ENCODE results near the gene RGS19. TPM values are rescaled to one million over a fixed set of nuclear protein-coding genes. Genes with fewer than 3 reads are reported as not detected.

RGS19 gene
- total and polyA plus RNA-seq, 3 donors from 2014 or later: 4.4 to 10.4 (median 7.3) TPM

DNA sequence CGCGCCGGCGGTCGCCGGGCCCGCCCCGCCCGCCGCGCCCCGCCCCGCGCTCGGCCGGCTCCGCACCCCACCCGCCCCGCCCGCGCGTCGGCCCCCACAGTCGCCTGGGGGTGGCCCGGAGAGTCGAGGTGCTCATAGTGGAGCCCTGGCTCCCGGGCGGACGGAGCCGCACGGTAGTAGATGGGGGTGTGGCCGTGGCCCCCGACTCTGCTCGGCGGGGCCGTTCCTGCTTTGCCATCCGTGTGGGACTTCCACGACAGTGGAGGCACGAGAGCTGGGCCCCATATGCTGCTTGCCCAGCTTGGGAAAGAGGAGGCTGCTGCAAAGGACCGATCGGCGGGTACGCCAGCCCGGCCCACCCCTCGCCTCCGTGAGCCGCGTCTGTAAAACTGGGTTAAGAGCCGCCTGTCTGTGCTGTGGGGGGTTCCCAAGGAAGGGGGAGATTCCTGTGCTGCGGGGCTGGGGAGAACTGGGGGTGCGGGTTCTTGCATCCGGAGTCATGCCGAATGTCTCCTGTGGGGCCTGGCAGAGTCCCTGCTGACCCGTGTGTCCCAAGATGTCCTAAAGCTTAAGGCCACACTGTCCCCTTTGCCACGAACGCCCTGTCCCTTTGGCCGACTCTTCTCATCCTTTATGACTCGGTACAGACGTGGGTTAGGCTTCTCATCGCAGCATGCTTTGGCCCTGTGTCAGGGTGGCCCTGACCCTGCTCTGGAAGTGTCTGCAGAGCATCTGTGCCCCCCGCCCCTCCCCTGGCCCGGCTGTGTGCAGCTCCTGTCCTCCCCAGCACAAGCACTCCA, 895 bp upstream of the RGS19 start, which contains the start of gene OPRL1:
Gene OPRL1, plus strand, starts transcription at position 70 of the 800 bp plus-strand sequence. CDS start 12,639 bp downstream, outside the sequence.
- H3K27me3 ChIP-seq: no peaks in the 10 kb centered on the region
- TF ChIP-seq CTCF (IDR thresholded peaks at IDR 0.05) (no peak), POLR2A (IDR thresholded peaks at IDR 0.05) (no peak)
- no peaks in the 10 kb centered on the region for H3K36me3 ChIP-seq (ENCODE audit: low read depth, missing control alignments)
- H3K27ac ChIP-seq: peak within 1 kb of the TSS; percentile 21 to 45
- intact Hi-C loops (cut with DNase I; ENCODE audit: low total_unique reads): no loop called here
- WGBS, 2 donors: 4 to 12% methylated on average over 8 to 34 of the region's 62 CpGs
- DNase-seq: no peak
- peaks cover 27% of the 10 kb centered on the region for H3K4me1 ChIP-seq
- H3K4me3 ChIP-seq: peak within 1 kb of the TSS; percentile 56 to 73
- no peaks in the 10 kb centered on the region for H3K9me3 ChIP-seq

DNA sequence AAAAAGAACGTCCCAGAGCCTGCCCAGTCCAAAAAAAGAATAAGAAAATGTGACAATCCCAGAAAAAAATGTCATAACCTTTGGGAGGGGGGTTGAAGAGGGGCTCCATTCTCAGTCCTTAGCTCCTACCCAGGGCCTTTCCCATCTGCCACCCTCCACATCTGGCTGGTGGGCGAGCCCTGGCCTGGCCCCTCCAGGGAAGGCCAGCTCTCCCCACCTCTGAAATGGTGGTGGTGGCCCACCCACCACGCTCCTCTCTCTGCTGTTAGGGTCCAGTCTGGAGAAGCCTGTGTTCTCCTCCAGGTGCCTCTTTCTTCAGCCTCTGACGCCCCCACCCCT, 415 bp downstream of the RGS19 start:
- 0 to 19% methylated on average over 1 to 4 of the region's 4 CpGs for WGBS, 2 donors
- Histone ChIP-seq H3K36me3 (ENCODE audit: low read depth, missing control alignments) (no peaks in the 10 kb centered on the region), H3K4me3 (peak overlapping the region; percentile 56 to 73), H3K4me1 (peaks cover 21% of the 10 kb centered on the region), H3K9me3 (no peaks in the 10 kb centered on the region), H3K27me3 (no peaks in the 10 kb centered on the region), H3K27ac (peak overlapping the region; percentile 21 to 45)
- no peak for DNase-seq
- TF ChIP-seq POLR2A (IDR thresholded peaks at IDR 0.05) (no peak), CTCF (IDR thresholded peaks at IDR 0.05) (no peak)
- intact Hi-C loops (cut with DNase I; ENCODE audit: low total_unique reads): no loop called here

DNA sequence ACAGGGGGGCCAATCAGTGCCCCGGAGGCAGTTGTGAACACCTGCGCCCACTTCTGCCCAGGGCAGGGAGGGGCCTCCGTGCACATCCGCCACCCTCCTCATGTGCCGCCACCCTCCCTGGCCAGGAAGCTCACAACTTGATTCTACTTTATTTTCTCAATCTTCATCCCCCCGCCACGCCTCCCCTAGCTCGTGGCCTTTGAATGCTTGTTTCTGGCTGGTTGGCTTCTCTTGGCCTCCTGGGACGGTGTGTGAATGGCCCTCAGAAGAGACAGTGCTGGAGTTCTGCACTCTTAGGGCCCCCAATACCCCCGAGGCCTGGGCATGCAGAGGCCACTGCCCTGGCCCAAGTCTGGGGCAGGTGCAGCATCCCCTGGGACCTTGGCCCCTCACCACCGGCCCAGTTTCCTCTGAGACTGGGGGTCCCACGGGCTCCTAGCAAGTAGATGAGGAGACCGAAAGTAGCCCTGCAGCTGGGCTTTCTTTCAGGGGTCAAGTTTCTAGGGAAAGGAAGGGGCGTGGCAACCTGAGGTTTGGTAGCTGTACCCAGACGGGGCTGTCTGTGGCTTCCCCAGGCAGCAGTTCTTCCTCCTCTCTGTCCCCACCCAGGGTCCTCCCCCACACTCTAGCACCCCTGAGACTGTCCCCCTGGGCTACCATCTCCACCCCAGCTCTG, 1.3 kb downstream of the RGS19 start:
- Histone ChIP-seq H3K4me1 (peaks cover 17% of the 10 kb centered on the region), H3K36me3 (ENCODE audit: low read depth, missing control alignments) (no peaks in the 10 kb centered on the region), H3K9me3 (no peaks in the 10 kb centered on the region), H3K27me3 (no peaks in the 10 kb centered on the region), H3K27ac (no peak overlapping the region), H3K4me3 (no peak overlapping the region)
- intact Hi-C loops (cut with DNase I; ENCODE audit: low total_unique reads): no loop called here
- TF ChIP-seq CTCF (IDR thresholded peaks at IDR 0.05): no peak
- TF ChIP-seq POLR2A (IDR thresholded peaks at IDR 0.05): no peak
- WGBS, 2 donors: 68 to 84% methylated on average over 13 to 15 of the region's 15 CpGs
- no peak for DNase-seq

GRCh38 chr20:64077541-64077875, 1.8 kb downstream of the RGS19 start:
- TF ChIP-seq CTCF (IDR thresholded peaks at IDR 0.05) (no peak), POLR2A (IDR thresholded peaks at IDR 0.05) (no peak)
- no peak for DNase-seq
- Histone ChIP-seq H3K4me3 (no peak overlapping the region), H3K27ac (no peak overlapping the region), H3K27me3 (no peaks in the 10 kb centered on the region), H3K4me1 (peaks cover 17% of the 10 kb centered on the region), H3K9me3 (no peaks in the 10 kb centered on the region), H3K36me3 (ENCODE audit: low read depth, missing control alignments) (no peaks in the 10 kb centered on the region)
- WGBS, 2 donors: 77 to 88% methylated on average over 4 to 5 of the region's 7 CpGs
- intact Hi-C loops (cut with DNase I; ENCODE audit: low total_unique reads): no loop called here
